ENCODE data around the gene CTDSPL. TPM values are rescaled to one million over a fixed set of nuclear protein-coding genes. Genes with fewer than 3 reads are reported as not detected.

CTDSPL gene
- total and polyA plus RNA-seq, 10 of the 15 experiments (the other 5 are each of a cell fraction or from before 2014, with no cell fraction given) = 0.05 to 0.51 (median 0.18) TPM; not detected in 6

DNA sequence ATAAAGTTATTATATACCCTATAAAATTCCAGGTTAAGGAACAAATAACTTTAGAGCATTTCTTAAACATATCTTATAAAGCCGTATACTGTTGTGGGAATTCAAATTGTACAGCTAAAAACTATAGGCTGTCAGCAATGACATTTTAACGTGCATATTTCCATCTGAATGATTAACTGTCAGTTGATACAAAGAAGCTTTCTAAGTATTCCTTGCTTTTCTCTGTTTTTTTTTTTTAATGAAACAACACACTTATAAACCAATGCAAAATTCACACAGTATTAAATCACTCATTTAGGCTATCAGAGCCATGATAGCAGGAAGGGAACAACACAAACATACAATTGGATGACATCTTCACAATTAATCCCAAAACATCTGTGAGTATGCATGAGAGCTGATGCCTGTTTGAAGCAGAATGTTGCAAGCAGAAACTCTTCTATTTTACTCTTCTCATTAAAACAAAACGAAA, 61.9 kb downstream of the CTDSPL start:
- ChIA-PET POLR2A (no interaction called here), SMC1A (ENCODE audit: uncharacterized antibody, unreplicated experiment) (interaction anchor here (1.0 kb wide), 1 partner anchor 32 kb away, joined by 3 read pairs; no protein-coding TSS in a partner anchor), RAD21 (ENCODE audit: unreplicated experiment) (no interaction called here), CTCF (interaction anchor here (0.6 kb wide), 1 partner anchor 73 kb away, joined by 3 read pairs; no protein-coding TSS in a partner anchor)
- WGBS (ENCODE audit: insufficient coverage, insufficient replicate concordance, low lambda C conversion rate, missing lambda C conversion rate) = 0% methylated on average over 3 of the region's 3 CpGs
- no peaks in the 10 kb centered on the region; a peak in 1 of 4 replicates for H3K27me3 ChIP-seq (replicated peaks in 1 of 2; ENCODE audit: control insufficient read depth in 2 of 2, insufficient read depth in 2 of 2, low read length in 1 of 2)
- no peaks in the 10 kb centered on the region for H4K20me1 ChIP-seq (ENCODE audit: control insufficient read depth, insufficient read depth)
- no peak overlapping the region for H3K4me2 ChIP-seq (ENCODE audit: control insufficient read depth, insufficient read depth)
- no peaks in the 10 kb centered on the region for H3K4me1 ChIP-seq (ENCODE audit: control insufficient read depth, insufficient read depth, low read length)
- H3K27ac ChIP-seq (ENCODE audit: control insufficient read depth, insufficient read depth) = no peak overlapping the region
- FAIRE-seq (no peak), DNase-seq (ENCODE audit: low read depth, low spot score) (no peak), ATAC-seq (no peak)
- H3K9me3 ChIP-seq (replicated peaks; ENCODE audit: control insufficient read depth, insufficient read depth, low read length) = no peaks in the 10 kb centered on the region
- no peak overlapping the region for H3K4me3 ChIP-seq
- intact Hi-C loops (cut with micrococcal nuclease; ENCODE audit: unreplicated experiment) (no loop called here), in situ Hi-C loops (cut with MboI) (no loop called here)
- BruUV-seq (replicated peaks) = no TSS peak
- no peaks in the 10 kb centered on the region for H3K36me3 ChIP-seq (ENCODE audit: control insufficient read depth in 2 of 2, insufficient read depth in 2 of 2, low read length in 1 of 2)
- no peak overlapping the region for H3K9ac ChIP-seq (ENCODE audit: control insufficient read depth, insufficient read depth, low read length)
- H2AFZ ChIP-seq (ENCODE audit: control insufficient read depth, low read depth, low read length) = no peak overlapping the region
- no peaks in the 10 kb centered on the region for H3K79me2 ChIP-seq (ENCODE audit: control insufficient read depth, insufficient read depth, low read length)
- TF ChIP-seq ESRRA (IDR thresholded peaks at IDR 0.05; ENCODE audit: low read length) (no peak), HCFC1 (IDR thresholded peaks at IDR 0.05; ENCODE audit: low read length) (no peak), MEF2A (IDR thresholded peaks at IDR 0.05; ENCODE audit: insufficient read depth, low read depth, low read length) (no peak), FOXM1 (IDR thresholded peaks at IDR 0.05; ENCODE audit: low read depth, low read length) (no peak), TAF1 (IDR thresholded peaks at IDR 0.05; ENCODE audit: borderline replicate concordance, low read depth, low read length) (no peak), ETV6 (conservative IDR thresholded peaks at IDR 0.05 in 1 of 2, IDR thresholded peaks at IDR 0.05 in 1 of 2; ENCODE audit: borderline replicate concordance in 1 of 2, low read depth in 1 of 2) (no peak), CHD4 (IDR thresholded peaks at IDR 0.05) (no peak), NR2C2 (IDR thresholded peaks at IDR 0.05; ENCODE audit: borderline replicate concordance, control insufficient read depth, insufficient read length, low read depth) (no peak), SMAD1 (IDR thresholded peaks at IDR 0.05; ENCODE audit: low read depth, partially characterized antibody) (no peak), HDAC2 (IDR thresholded peaks at IDR 0.05) (no peak), POLR2AphosphoS5 (IDR thresholded peaks at IDR 0.05; ENCODE audit: low read length) (no peak)
- TF ChIP-seq, protein P1, sequence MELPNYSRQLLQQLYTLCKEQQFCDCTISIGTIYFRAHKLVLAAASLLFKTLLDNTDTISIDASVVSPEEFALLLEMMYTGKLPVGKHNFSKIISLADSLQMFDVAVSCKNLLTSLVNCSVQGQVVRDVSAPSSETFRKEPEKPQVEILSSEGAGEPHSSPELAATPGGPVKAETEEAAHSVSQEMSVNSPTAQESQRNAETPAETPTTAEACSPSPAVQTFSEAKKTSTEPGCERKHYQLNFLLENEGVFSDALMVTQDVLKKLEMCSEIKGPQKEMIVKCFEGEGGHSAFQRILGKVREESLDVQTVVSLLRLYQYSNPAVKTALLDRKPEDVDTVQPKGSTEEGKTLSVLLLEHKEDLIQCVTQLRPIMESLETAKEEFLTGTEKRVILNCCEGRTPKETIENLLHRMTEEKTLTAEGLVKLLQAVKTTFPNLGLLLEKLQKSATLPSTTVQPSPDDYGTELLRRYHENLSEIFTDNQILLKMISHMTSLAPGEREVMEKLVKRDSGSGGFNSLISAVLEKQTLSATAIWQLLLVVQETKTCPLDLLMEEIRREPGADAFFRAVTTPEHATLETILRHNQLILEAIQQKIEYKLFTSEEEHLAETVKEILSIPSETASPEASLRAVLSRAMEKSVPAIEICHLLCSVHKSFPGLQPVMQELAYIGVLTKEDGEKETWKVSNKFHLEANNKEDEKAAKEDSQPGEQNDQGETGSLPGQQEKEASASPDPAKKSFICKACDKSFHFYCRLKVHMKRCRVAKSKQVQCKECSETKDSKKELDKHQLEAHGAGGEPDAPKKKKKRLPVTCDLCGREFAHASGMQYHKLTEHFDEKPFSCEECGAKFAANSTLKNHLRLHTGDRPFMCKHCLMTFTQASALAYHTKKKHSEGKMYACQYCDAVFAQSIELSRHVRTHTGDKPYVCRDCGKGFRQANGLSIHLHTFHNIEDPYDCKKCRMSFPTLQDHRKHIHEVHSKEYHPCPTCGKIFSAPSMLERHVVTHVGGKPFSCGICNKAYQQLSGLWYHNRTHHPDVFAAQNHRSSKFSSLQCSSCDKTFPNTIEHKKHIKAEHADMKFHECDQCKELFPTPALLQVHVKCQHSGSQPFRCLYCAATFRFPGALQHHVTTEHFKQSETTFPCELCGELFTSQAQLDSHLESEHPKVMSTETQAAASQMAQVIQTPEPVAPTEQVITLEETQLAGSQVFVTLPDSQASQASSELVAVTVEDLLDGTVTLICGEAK (IDR thresholded peaks at IDR 0.05; ENCODE audit: borderline replicate concordance) = no peak
- TF ChIP-seq, protein P2, sequence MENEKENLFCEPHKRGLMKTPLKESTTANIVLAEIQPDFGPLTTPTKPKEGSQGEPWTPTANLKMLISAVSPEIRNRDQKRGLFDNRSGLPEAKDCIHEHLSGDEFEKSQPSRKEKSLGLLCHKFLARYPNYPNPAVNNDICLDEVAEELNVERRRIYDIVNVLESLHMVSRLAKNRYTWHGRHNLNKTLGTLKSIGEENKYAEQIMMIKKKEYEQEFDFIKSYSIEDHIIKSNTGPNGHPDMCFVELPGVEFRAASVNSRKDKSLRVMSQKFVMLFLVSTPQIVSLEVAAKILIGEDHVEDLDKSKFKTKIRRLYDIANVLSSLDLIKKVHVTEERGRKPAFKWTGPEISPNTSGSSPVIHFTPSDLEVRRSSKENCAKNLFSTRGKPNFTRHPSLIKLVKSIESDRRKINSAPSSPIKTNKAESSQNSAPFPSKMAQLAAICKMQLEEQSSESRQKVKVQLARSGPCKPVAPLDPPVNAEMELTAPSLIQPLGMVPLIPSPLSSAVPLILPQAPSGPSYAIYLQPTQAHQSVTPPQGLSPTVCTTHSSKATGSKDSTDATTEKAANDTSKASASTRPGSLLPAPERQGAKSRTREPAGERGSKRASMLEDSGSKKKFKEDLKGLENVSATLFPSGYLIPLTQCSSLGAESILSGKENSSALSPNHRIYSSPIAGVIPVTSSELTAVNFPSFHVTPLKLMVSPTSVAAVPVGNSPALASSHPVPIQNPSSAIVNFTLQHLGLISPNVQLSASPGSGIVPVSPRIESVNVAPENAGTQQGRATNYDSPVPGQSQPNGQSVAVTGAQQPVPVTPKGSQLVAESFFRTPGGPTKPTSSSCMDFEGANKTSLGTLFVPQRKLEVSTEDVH (IDR thresholded peaks at IDR 0.05; ENCODE audit: low read depth, partially characterized antibody) = no peak
- TF ChIP-seq, protein P3, sequence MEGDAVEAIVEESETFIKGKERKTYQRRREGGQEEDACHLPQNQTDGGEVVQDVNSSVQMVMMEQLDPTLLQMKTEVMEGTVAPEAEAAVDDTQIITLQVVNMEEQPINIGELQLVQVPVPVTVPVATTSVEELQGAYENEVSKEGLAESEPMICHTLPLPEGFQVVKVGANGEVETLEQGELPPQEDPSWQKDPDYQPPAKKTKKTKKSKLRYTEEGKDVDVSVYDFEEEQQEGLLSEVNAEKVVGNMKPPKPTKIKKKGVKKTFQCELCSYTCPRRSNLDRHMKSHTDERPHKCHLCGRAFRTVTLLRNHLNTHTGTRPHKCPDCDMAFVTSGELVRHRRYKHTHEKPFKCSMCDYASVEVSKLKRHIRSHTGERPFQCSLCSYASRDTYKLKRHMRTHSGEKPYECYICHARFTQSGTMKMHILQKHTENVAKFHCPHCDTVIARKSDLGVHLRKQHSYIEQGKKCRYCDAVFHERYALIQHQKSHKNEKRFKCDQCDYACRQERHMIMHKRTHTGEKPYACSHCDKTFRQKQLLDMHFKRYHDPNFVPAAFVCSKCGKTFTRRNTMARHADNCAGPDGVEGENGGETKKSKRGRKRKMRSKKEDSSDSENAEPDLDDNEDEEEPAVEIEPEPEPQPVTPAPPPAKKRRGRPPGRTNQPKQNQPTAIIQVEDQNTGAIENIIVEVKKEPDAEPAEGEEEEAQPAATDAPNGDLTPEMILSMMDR (IDR thresholded peaks at IDR 0.05 in 2 of 3, conservative IDR thresholded peaks at IDR 0.05 in 1 of 3; ENCODE audit: control insufficient read depth in 2 of 3, extremely low read depth in 1 of 3, insufficient read depth in 1 of 3, low read depth in 3 of 3, low read length in 3 of 3) = no peak

Data from GM12878 (cell line).